Caki2 (cell line): ENCODE results near the gene TAF9. TPM values are rescaled to one million over a fixed set of nuclear protein-coding genes. Genes with fewer than 3 reads are reported as not detected.
"Not testable (repeated sequence)": the region's sequence is repeated elsewhere in the genome, so short reads cannot be mapped to it uniquely, and the experiment has no call there.

Experiments
- DNase-seq: peaks from one replicate; pipeline ENCODE4 v3.0.0-alpha.2; 2015; ENCODE audit warnings: low read depth
- in situ Hi-C: cut with HindIII; loops from 2 replicates; pipeline ENCODE4 v1.10.0; 2016; ENCODE audit warnings: low sequenced_read_pairs, low pct_unique_long_range_greater_than_20kb, mixed read lengths
- total RNA-seq: library from RNA; depleted of rRNA; stranded (reverse); fragments of >200 nt; shearing (Covaris generic); gene quantifications from 2 replicates; pipeline ENCODE4 v1.2.3, GENCODE V29; 2014; ENCODE audit warnings: low replicate concordance; rRNA removed

Gene TAF9
- total RNA-seq, 1 experiment from 2014 or later: 44.1 TPM

GRCh38 chr5:69350664-69351063, 18.7 kb downstream of the TAF9 start:
- no peak for DNase-seq
- in situ Hi-C loops: no loop called here

- no peak for DNase-seq
- in situ Hi-C loops: no loop called here
These were observed 26.2 kb downstream of the TAF9 start for GRCh38 chr5:69343083-69343482.

- in situ Hi-C loops: no loop called here
- DNase-seq: no peak
These were observed 27.7 kb downstream of the TAF9 start for GRCh38 chr5:69341520-69342161.

GRCh38 chr5:69335341-69335935, 33.9 kb downstream of the TAF9 start:
- no peak for DNase-seq
- in situ Hi-C loops: no loop called here

- peak; percentile 53 for DNase-seq
- in situ Hi-C loops: no loop called here
These were observed 34.5 kb downstream of the TAF9 start for GRCh38 chr5:69334793-69335268.

GRCh38 chr5:69333668-69334315, 35.5 kb downstream of the TAF9 start:
- in situ Hi-C loops, DNase-seq: not testable (repeated sequence)

GRCh38 chr5:69331528-69332445, 37.5 kb downstream of the TAF9 start:
- DNase-seq: no peak
- in situ Hi-C loops: no loop called here

- peak; percentile 6 for DNase-seq
- in situ Hi-C loops: no loop called here
These were observed 39.3 kb downstream of the TAF9 start for GRCh38 chr5:69329905-69330489.

- no peak for DNase-seq
- in situ Hi-C loops: no loop called here
These were observed 43.0 kb downstream of the TAF9 start for GRCh38 chr5:69326365-69326764.

GRCh38 chr5:69317391-69317790, 51.9 kb downstream of the TAF9 start:
- DNase-seq: no peak
- in situ Hi-C loops: no loop called here

- no peak for DNase-seq
- in situ Hi-C loops: no loop called here
These were observed 53.3 kb downstream of the TAF9 start for GRCh38 chr5:69315972-69316371.

Other genes starting within 250 kb of the TAF9 start
- gene CCNB1, start 202.4 kb downstream of the TAF9 start, total RNA-seq: 161 and 189 TPM in 2 replicates
- 58.3 and 75.7 TPM in 2 replicates for gene CENPH, start 179.9 kb downstream of the TAF9 start, total RNA-seq
- 31.2 and 61.3 TPM in 2 replicates for gene CDK7, start 134.6 kb downstream of the TAF9 start, total RNA-seq
- 5.5 and 5.9 TPM in 2 replicates for gene CCDC125, start 36.7 kb downstream of the TAF9 start, total RNA-seq
- gene AK6, start within 50 bp of the TAF9 start, total RNA-seq: 40.8 and 74.4 TPM in 2 replicates
- gene RAD17, start 298 bp upstream of the TAF9 start, total RNA-seq: 5.7 and 8.5 TPM in 2 replicates
- 4.1 and 5.4 TPM in 2 replicates for gene MARVELD2, start 45.6 kb upstream of the TAF9 start, total RNA-seq
- gene OCLN, start 123.3 kb upstream of the TAF9 start, total RNA-seq: 1.3 TPM in 1 of 2 replicates, not detected in the other
- 21.9 and 26.0 TPM in 2 replicates for gene GTF2H2C, start 190.7 kb upstream of the TAF9 start, total RNA-seq